Effector CD4-positive, alpha-beta T cell (primary cell): ENCODE data around the gene MYO1G.
"Not testable (repeated sequence)": the region's sequence is repeated elsewhere in the genome, so short reads cannot be mapped to it uniquely, and the experiment has no call there.

Experiments used
- DNase-seq: peaks from one replicate; pipeline ENCODE4 v3.0.0-alpha.2; 2020

Gene MYO1G

GRCh38 chr7:44999245-45000092, 20.7 kb upstream of the MYO1G start:
- DNase-seq = peak; percentile 97

- DNase-seq = no peak
These were observed 19.5 kb upstream of the MYO1G start for GRCh38 chr7:44998153-44998871.

GRCh38 chr7:44995555-44996493, 17.0 kb upstream of the MYO1G start:
- DNase-seq = peak; percentile 39

DNA sequence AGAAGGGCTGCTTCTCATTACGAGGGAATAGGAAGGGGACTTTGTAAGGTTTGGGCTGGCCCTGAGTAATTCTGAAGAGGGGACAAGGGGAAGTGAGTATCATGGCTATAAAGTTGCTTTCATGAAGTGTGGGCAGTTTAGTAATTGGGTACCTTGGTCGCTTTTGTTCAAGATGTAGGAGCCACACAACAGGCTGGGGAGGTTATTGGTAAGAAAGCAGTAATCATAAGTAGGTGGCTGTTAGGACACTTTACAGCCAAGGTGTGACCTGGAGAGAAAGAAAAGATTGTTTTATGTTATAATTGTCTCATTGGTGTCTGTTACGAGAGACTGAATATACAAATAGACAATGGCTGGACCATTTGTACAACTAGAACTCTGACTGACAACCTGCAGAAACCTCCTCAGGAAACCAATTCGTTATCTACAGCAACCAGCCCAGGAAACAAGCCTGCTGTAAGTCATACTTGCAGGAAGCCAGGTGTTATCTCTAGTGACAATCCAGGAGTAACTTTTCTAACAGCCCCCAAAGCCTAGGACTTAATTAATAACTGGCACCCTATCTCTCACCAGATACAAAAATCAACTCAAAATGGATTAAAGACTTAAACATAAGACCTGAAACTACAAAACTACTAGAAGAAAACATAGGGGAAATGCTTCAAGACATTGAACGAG, 16.2 kb upstream of the MYO1G start:
- no peak for DNase-seq

DNA sequence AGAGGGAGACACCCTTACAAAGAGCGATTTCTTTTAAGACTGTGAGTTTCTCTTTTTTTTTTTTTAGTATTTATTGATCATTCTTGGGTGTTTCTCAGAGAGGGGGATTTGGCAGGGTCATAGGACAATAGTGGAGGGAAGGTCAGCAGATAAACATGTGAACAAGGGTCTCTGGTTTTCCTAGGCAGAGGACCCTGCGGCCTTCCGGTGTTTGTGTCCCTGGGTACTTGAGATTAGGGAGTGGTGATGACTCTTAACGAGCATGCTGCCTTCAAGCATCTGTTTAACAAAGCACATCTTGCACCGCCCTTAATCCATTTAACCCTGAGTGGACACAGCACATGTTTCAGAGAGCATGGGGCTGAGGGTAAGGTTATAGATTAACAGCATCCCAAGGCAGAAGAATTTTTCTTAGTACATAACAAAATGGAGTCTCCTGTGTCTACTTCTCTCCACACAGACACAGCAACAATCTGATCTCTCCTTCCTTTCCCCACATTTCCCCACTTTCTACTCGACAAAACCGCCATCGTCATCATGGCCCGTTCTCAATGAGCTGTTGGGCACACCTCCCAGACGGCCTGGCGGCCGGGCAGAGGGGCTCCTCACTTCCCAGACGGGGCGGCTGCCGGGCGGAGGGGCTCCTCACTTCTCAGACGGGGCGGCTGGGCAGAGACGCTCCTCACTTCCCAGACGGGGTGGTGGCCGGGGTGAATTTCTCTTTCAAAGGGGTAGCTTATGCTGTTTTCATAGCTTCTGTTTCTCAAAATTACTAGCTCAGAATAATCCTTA, 13.4 kb upstream of the MYO1G start:
- not testable (repeated sequence) for DNase-seq

GRCh38 chr7:44990109-44991023, 11.6 kb upstream of the MYO1G start:
- DNase-seq = no peak

DNA sequence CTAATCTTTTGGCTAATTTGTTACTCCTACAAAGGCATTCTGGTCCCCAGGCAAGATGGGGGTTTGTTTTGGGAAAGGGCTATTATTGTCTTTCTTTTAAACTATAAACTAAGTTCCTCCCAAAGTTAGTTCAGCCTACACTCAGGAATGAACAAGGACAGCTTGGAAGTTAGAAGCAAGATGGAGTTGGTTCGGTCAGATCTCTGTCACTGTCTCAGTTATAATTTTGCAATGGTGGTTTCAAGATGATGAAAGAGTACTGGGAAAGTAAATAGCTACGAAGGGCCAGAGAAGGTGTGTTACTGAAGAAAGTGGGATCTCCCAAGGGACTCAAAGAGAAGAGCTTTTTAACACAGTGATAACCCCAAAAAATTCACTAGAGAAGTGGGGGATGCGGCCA, 10.3 kb upstream of the MYO1G start:
- DNase-seq = no peak

DNA sequence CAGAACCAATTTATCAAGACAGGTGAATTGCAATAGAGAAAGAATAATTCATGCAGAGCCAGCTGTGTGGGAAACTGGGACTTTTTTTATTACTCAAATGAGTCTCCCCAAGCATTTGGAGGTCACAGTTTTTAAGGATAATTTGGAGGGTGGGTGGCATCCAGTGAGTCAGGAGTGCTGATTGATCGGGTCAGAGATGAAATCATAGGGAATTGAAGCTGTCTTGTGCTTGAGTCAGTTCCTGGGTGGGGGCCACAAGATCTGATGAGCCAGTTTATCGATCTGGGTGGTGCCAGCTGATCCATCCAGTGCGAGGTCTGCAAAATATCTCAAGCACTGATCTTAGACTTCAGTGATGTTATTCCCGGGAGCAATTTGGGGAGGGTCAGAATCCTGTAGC, 9.9 kb upstream of the MYO1G start:
- no peak for DNase-seq

- DNase-seq = no peak
These were observed 9.2 kb upstream of the MYO1G start for GRCh38 chr7:44987996-44988395.

GRCh38 chr7:44987457-44987856, 8.6 kb upstream of the MYO1G start:
- DNase-seq = no peak

DNA sequence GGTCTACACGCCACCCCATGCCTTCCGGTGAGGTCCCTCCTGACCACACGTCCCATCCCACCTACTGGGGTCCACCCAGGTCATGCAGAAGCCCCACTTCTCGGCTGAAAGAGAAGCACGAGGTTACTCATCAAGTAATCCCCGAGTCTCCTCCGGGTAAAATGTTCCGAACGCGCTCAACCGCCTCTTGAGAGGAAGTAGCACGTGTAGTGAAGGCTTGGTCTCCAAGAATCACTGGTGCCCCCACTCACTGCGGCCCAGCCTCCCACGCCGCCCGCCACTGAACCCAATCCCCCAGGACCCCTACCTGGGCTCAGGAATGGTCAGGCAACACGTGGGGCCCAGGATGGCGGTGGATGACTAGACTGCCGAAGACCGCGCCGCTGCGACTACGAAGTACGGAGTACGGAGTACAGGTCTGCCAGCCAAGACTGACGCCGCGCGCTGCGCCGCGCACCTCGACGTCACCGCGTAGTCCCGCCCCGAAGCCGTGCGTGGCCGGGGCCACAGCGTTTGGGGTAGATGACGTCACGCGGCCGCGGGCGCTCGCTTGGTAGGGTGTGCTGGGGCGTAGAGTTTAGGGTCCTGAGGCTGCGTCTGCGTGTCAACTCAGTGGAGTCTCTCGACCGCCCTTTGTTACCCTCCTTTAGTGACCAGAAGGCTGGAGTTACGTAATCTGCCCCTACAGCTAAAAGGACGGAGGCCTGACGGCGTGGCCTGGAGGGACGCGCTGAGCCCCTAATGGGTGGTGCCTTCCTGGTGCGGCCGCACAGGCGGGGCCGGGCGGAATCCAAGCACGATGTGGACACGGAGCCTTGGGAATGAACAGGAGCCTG, 7.6 kb upstream of the MYO1G start:
- DNase-seq = peak; percentile 93

DNA sequence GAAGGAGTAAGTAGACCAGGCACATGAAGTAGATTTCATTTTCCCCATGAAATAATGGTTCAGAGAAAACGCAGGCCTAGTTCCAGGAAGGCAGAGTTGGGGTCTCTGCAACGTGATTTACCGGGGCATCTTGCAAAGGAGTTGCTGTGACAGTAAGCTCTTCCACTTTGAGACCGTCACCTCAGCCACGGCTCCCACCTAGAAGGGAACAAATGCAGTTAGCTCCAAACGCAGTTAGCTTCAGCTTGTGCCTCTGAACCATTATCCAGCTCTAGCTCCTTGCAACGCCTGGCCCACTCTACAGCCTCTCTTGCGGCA, 7.0 kb upstream of the MYO1G start:
- no peak for DNase-seq

DNA sequence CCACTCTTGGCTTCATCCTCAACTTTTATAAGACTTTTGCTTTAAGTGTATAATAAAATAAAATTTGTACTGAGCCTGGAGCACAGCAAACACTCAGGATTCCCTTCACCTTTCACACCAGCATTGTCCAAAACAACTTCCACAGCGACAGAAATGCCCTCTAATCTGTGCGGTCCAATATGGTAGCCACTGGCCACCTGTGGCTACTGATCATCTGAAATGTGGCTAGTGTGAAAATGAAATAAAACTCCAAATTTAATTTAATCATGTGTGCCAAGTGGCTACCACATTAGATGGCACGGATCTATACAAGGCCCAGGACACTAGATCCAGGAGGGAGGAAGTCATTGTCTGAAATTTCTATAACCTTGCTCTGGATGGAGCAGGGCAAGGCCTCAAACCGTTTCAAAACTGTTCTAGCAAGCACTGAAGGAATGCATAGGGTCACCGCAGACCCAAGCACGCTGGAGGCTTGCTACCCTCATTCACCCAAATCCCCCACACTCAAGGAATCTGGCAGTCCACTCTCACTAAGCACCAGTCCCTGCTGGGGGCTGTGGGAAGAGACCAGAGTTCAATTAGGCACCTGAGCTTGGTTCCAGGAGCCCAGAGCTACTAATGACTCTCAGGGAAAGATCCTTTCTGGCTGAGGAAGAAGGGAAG, 6.3 kb upstream of the MYO1G start:
- DNase-seq = no peak

DNA sequence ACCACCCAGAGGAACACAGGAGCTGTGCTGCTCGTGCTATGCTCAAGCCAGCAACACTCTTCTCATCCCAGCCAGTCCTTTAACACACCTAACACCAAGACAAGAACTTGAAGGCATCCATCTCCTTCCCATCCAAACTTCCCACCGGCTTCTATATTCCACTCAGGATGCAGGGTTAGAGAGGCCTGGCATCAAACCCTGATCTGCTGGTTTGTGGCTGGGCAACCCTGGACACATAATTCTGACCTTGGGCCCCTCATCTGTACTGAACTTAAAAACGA, 5.6 kb upstream of the MYO1G start:
- no peak for DNase-seq

GRCh38 chr7:44983742-44984477, 5.1 kb upstream of the MYO1G start:
- DNase-seq = no peak

- DNase-seq = no peak
These were observed 4.2 kb upstream of the MYO1G start for GRCh38 chr7:44982970-44983369.

- no peak for DNase-seq
These were observed 3.7 kb upstream of the MYO1G start for GRCh38 chr7:44982535-44982923.

GRCh38 chr7:44981035-44981706, 2.4 kb upstream of the MYO1G start:
- DNase-seq = no peak
